HUES6 (cell line): ENCODE measurements around the gene REPS2.

ENCODE experiments used
- H3K27ac ChIP-seq: 2 replicates; pipeline ENCODE4 v1.7.0; 2013; ENCODE audit warnings: low read depth, mild to moderate bottlenecking, low read length, inconsistent platforms
- H3K27me3 ChIP-seq: 2 replicates; pipeline ENCODE4 v1.6.1; 2013; ENCODE audit warnings: low read length; ENCODE audit not compliant: control insufficient read depth, insufficient read depth
- H3K36me3 ChIP-seq: 2 replicates; pipeline ENCODE4 v1.6.1; 2013; ENCODE audit warnings: low read length; ENCODE audit not compliant: control insufficient read depth, insufficient read depth
- H3K4me1 ChIP-seq: 2 replicates; pipeline ENCODE4 v1.6.1; 2013; ENCODE audit warnings: low read length; ENCODE audit not compliant: control insufficient read depth, insufficient read depth
- H3K4me3 ChIP-seq: 2 replicates; pipeline ENCODE4 v1.5.1; 2013; ENCODE audit warnings: low read depth, low read length
- H3K9ac ChIP-seq: one replicate; pipeline ENCODE4 v1.6.1; 2013; ENCODE audit warnings: mild to moderate bottlenecking, low read length
- H3K9me3 ChIP-seq: 2 replicates; pipeline ENCODE4 v1.6.1; 2013; ENCODE audit warnings: low read depth, low read length; ENCODE audit not compliant: control insufficient read depth, insufficient read depth

REPS2 gene

GRCh38 chrX:16981209-16981608 lies 34.8 kb downstream of the REPS2 start:
- no peaks in the 10 kb centered on the region for H3K4me1 ChIP-seq
- H3K27ac ChIP-seq = no peak overlapping the region
- no peak overlapping the region for H3K9ac ChIP-seq
- no peaks in the 10 kb centered on the region for H3K36me3 ChIP-seq
- peaks cover 25% of the 10 kb centered on the region; the same call in 1 of the 2 replicates for H3K27me3 ChIP-seq
- 0 out of 2 replicates have a peak, but pooled peaks cover 4% of the 10 kb centered on the region for H3K9me3 ChIP-seq
- H3K4me3 ChIP-seq = no peak overlapping the region

GRCh38 chrX:16981980-16982379 lies 35.5 kb downstream of the REPS2 start:
- no peak overlapping the region for H3K9ac ChIP-seq
- H3K27me3 ChIP-seq = peaks cover 29% of the 10 kb centered on the region; the same call in 1 of the 2 replicates
- H3K27ac ChIP-seq = no peak overlapping the region
- no peaks in the 10 kb centered on the region for H3K36me3 ChIP-seq
- no peak overlapping the region for H3K4me3 ChIP-seq
- 0 out of 2 replicates have a peak, but pooled peaks cover 4% of the 10 kb centered on the region for H3K9me3 ChIP-seq
- no peaks in the 10 kb centered on the region for H3K4me1 ChIP-seq

- no peak overlapping the region for H3K9ac ChIP-seq
- peaks cover 24% of the 10 kb centered on the region; the same call in 1 of the 2 replicates for H3K27me3 ChIP-seq
- H3K4me3 ChIP-seq = no peak overlapping the region
- 0 out of 2 replicates have a peak, but pooled peaks cover 4% of the 10 kb centered on the region for H3K9me3 ChIP-seq
- H3K27ac ChIP-seq = no peak overlapping the region
- H3K4me1 ChIP-seq = no peaks in the 10 kb centered on the region
- H3K36me3 ChIP-seq = no peaks in the 10 kb centered on the region
These were observed 36.6 kb downstream of the REPS2 start for GRCh38 chrX:16983051-16983450.

- Histone ChIP-seq H3K4me1 (no peaks in the 10 kb centered on the region), H3K27me3 (peaks cover 26% of the 10 kb centered on the region; the same call in 1 of the 2 replicates), H3K4me3 (no peak overlapping the region), H3K36me3 (no peaks in the 10 kb centered on the region), H3K9ac (no peak overlapping the region), H3K9me3 (0 out of 2 replicates have a peak, but pooled peaks cover 4% of the 10 kb centered on the region), H3K27ac (no peak overlapping the region)
These were observed 38.8 kb downstream of the REPS2 start for GRCh38 chrX:16985286-16985685.

- 0 out of 2 replicates have a peak, but pooled peaks cover 4% of the 10 kb centered on the region for H3K9me3 ChIP-seq
- H3K9ac ChIP-seq = no peak overlapping the region
- H3K27me3 ChIP-seq = peaks cover 30% of the 10 kb centered on the region; the same call in 1 of the 2 replicates
- H3K4me1 ChIP-seq = no peaks in the 10 kb centered on the region
- H3K36me3 ChIP-seq = no peaks in the 10 kb centered on the region
- H3K4me3 ChIP-seq = no peak overlapping the region
- H3K27ac ChIP-seq = no peak overlapping the region
These were observed 39.7 kb downstream of the REPS2 start for GRCh38 chrX:16986169-16986568.

GRCh38 chrX:16989750-16990149 lies 43.3 kb downstream of the REPS2 start:
- H3K36me3 ChIP-seq = no peaks in the 10 kb centered on the region
- H3K9ac ChIP-seq = no peak overlapping the region
- no peak overlapping the region for H3K27ac ChIP-seq
- H3K4me3 ChIP-seq = no peak overlapping the region
- H3K27me3 ChIP-seq = peaks cover 37% of the 10 kb centered on the region; the same call in 1 of the 2 replicates
- H3K9me3 ChIP-seq = no peaks in the 10 kb centered on the region
- no peaks in the 10 kb centered on the region for H3K4me1 ChIP-seq

- no peak overlapping the region for H3K9ac ChIP-seq
- no peak overlapping the region for H3K27ac ChIP-seq
- no peaks in the 10 kb centered on the region for H3K4me1 ChIP-seq
- peaks cover 39% of the 10 kb centered on the region; the same call in 1 of the 2 replicates for H3K27me3 ChIP-seq
- H3K36me3 ChIP-seq = no peaks in the 10 kb centered on the region
- no peaks in the 10 kb centered on the region for H3K9me3 ChIP-seq
- no peak overlapping the region for H3K4me3 ChIP-seq
These were observed 44.4 kb downstream of the REPS2 start for GRCh38 chrX:16990839-16991238.

GRCh38 chrX:16992445-16992844 lies 46.0 kb downstream of the REPS2 start:
- Histone ChIP-seq H3K9me3 (no peaks in the 10 kb centered on the region), H3K27ac (no peak overlapping the region), H3K36me3 (no peaks in the 10 kb centered on the region)

GRCh38 chrX:16992951-16993350 lies 46.5 kb downstream of the REPS2 start:
- Histone ChIP-seq H3K27me3 (peaks cover 49% of the 10 kb centered on the region), H3K9ac (no peak overlapping the region), H3K27ac (no peak overlapping the region), H3K9me3 (no peaks in the 10 kb centered on the region), H3K36me3 (no peaks in the 10 kb centered on the region), H3K4me3 (no peak overlapping the region), H3K4me1 (no peaks in the 10 kb centered on the region)

More at GRCh38 chrX:16992445-16992844, 46.0 kb downstream of the REPS2 start:
- Histone ChIP-seq H3K4me1 (no peaks in the 10 kb centered on the region), H3K9ac (no peak overlapping the region), H3K4me3 (no peak overlapping the region), H3K27me3 (peaks cover 45% of the 10 kb centered on the region)

- no peak overlapping the region for H3K4me3 ChIP-seq
- no peaks in the 10 kb centered on the region for H3K36me3 ChIP-seq
- H3K9ac ChIP-seq = no peak overlapping the region
- peaks cover 53% of the 10 kb centered on the region for H3K27me3 ChIP-seq
- no peaks in the 10 kb centered on the region for H3K9me3 ChIP-seq
- no peaks in the 10 kb centered on the region for H3K4me1 ChIP-seq
- H3K27ac ChIP-seq = no peak overlapping the region
These were observed 47.4 kb downstream of the REPS2 start for GRCh38 chrX:16993791-16994318.

GRCh38 chrX:16994736-16995135 lies 48.3 kb downstream of the REPS2 start:
- Histone ChIP-seq H3K36me3 (no peaks in the 10 kb centered on the region), H3K4me1 (no peaks in the 10 kb centered on the region)

More at GRCh38 chrX:16994736-16995135, 48.3 kb downstream of the REPS2 start:
- Histone ChIP-seq H3K27me3 (peaks cover 58% of the 10 kb centered on the region), H3K27ac (no peak overlapping the region), H3K9me3 (no peaks in the 10 kb centered on the region), H3K4me3 (no peak overlapping the region), H3K9ac (no peak overlapping the region)
